ENCODE results near the gene MINDY1.

Gene MINDY1

DNA sequence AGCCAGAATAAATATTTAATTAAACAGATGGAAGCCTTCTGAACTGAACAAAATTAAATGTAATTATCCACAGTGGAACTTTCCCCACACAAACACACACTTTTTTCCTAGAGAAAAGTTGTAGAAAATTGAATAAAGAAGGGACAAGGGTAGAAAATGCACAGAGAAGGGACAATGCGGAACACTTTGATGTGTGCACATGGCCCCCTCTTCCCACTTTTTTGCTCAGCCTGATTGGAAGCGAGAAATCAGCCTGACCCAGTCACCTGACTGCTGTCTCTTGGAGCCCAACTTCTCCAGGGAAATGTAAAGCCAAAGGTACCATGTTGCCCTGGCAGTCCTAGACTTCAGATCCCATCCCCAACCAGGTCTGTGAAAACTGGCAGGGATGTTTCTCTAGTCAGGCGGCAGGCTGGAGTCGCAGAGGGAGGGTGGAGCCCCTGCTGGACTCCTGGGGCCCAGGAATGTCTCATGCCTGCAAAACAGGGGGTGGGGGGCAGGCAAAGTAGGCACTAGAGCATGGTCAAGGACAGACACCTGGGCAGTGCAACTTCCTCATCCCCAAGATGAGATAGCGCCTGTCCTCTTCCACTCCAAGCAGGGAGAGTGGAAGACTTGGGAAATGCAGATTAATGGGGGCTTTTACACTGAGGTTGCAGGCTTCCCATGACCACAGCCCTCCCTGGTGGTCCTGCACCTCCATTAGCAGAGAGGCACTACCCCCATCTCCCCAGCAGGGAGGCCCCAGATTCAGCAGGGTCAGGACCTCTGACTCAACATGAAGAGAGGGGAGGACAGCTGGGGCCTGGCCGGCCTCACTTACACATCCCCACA is 34.9 kb downstream of the MINDY1 start:
- DNase-seq (ENCODE audit: extremely low read depth, insufficient read length): no peak
- no peak overlapping the region for H3K4me3 ChIP-seq (replicated peaks; ENCODE audit: low read depth, low read length)
- peaks cover 12% of the 10 kb centered on the region for H3K36me3 ChIP-seq (ENCODE audit: control insufficient read depth, insufficient read depth, low read length)
- TF ChIP-seq CTCF (IDR thresholded peaks at IDR 0.05; ENCODE audit: insufficient read depth, low read length, poor library complexity, severe bottlenecking): peak; percentile 13
- H3K27me3 ChIP-seq (replicated peaks; ENCODE audit: control insufficient read depth, insufficient read depth, low read length): no peaks in the 10 kb centered on the region

DNA sequence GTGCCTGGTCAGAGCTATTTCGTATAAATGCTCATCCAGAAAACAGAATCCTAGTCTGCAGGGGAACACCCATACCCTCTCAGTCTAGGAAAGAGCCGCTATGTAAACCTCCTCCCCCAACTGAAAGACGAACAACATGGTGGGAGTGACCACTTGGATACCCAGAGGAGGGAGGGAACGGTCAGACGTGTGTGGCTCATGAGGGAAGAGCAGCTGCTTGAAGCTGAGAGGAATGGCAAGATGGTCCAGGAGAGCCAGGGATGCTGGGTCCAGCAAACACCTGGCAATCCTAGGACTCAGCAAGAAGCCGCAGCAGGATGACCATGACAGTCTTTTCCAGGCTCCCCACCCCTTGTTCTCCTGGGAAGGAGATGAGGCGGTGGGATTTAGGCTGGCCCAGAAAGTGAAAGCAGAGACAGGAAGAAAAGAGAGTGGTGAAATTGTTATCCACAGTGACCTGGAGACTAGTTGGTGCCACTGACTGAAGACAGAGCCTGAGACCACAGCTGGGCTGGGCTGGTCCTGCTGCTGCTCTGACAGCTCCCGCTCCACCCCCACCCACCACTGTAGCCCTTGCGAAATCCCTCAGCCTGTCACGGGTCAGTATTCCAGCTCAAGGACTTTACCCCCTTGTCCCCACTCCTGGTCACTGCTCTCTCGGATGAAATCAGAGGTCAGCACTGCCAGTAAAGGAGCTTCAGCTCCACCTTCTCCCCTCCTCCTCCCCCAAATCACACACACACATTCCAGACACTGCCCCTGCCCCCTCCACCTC is 35.7 kb downstream of the MINDY1 start:
- DNase-seq (ENCODE audit: extremely low read depth, insufficient read length): no peak
- H3K4me3 ChIP-seq (replicated peaks; ENCODE audit: low read depth, low read length): no peak overlapping the region
- no peaks in the 10 kb centered on the region for H3K27me3 ChIP-seq (replicated peaks; ENCODE audit: control insufficient read depth, insufficient read depth, low read length)
- TF ChIP-seq CTCF (IDR thresholded peaks at IDR 0.05; ENCODE audit: insufficient read depth, low read length, poor library complexity, severe bottlenecking): no peak
- peaks cover 20% of the 10 kb centered on the region for H3K36me3 ChIP-seq (ENCODE audit: control insufficient read depth, insufficient read depth, low read length)

DNA sequence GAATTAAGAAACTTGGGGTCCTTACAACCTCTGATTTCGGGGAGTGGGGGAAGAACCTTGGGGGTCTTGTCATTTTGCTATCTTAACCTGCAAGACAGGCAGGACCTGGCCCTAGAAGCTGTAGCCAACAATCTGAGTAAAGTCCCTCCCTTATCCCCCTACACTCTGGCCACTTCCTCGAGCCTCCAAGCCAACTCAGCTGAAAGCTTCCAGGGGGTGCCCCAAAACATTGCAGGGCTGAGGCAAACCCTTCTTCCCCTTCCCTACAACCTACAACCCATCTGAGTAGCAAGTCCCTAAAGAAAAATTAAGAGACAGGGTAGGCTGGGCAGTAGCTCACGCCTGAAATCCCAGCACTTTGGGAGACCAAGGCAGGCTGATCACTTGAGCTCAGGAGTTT is 37.1 kb downstream of the MINDY1 start:
- DNase-seq (ENCODE audit: extremely low read depth, insufficient read length): no peak
- no peaks in the 10 kb centered on the region for H3K27me3 ChIP-seq (replicated peaks; ENCODE audit: control insufficient read depth, insufficient read depth, low read length)
- no peak overlapping the region for H3K4me3 ChIP-seq (replicated peaks; ENCODE audit: low read depth, low read length)
- TF ChIP-seq CTCF (IDR thresholded peaks at IDR 0.05; ENCODE audit: insufficient read depth, low read length, poor library complexity, severe bottlenecking): no peak
- peaks cover 26% of the 10 kb centered on the region for H3K36me3 ChIP-seq (ENCODE audit: control insufficient read depth, insufficient read depth, low read length)

DNA sequence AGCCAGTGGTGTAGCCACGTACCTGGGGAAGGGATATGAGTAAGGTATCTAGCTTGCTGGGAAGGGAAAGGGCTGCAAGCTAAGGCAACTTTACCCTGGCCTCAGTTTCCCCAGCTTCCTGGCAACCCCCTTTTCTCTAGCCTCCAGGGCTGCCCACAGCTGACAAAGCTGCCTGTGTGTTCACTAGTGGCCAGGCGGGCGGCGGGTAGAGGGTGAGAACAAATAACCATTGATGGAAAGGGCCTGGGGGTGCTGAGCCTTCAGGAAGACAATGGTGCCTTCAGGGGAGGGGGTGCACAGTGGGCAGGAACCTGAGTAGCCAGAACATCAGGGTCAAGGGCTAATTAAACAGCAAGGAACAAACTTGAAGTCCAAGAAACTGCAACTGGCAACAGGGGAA is 38.2 kb downstream of the MINDY1 start:
- TF ChIP-seq CTCF (IDR thresholded peaks at IDR 0.05; ENCODE audit: insufficient read depth, low read length, poor library complexity, severe bottlenecking): no peak
- Histone ChIP-seq H3K36me3 (ENCODE audit: control insufficient read depth, insufficient read depth, low read length) (peaks cover 33% of the 10 kb centered on the region), H3K27me3 (replicated peaks; ENCODE audit: control insufficient read depth, insufficient read depth, low read length) (no peaks in the 10 kb centered on the region), H3K4me3 (replicated peaks; ENCODE audit: low read depth, low read length) (no peak overlapping the region)
- DNase-seq (ENCODE audit: extremely low read depth, insufficient read length): no peak

DNA sequence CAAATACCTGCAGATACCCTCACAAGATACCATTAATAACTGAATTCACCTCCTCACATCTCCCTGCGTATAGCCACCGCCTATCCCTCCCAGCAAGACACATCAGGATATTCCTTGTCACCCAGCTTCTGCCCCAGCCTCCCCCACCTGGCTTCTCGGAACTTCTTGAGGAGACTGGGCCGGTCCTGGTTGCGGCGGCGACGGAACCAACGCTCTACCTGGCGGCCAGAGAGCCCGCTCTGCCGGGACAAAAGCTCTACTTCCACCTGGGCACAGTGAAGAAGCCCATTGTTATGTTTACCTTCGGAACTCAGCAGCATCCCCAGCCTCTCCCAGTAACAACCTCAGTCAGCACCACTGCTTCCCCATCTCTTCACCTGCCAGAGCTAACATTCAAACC is 38.8 kb downstream of the MINDY1 start:
- TF ChIP-seq CTCF (IDR thresholded peaks at IDR 0.05; ENCODE audit: insufficient read depth, low read length, poor library complexity, severe bottlenecking): no peak
- DNase-seq (ENCODE audit: extremely low read depth, insufficient read length): no peak

More for the DNA sequence above, 38.8 kb downstream of the MINDY1 start:
- H3K27me3 ChIP-seq (replicated peaks; ENCODE audit: control insufficient read depth, insufficient read depth, low read length): no peaks in the 10 kb centered on the region
- H3K36me3 ChIP-seq (ENCODE audit: control insufficient read depth, insufficient read depth, low read length): peaks cover 38% of the 10 kb centered on the region
- no peak overlapping the region for H3K4me3 ChIP-seq (replicated peaks; ENCODE audit: low read depth, low read length)
